Suprapubic skin (tissue), 4 donors: ENCODE data around the gene ANAPC7.

Experiments used
- EP300 ChIP-seq: sonication (generic); formaldehyde crosslinking; IDR thresholded peaks from one replicate; pipeline ENCODE4 v1.6.1; 2017; ENCODE audit warnings: antibody characterized with exemption
- POLR2A ChIP-seq, 2 donors: fragments of 450-650 bp; IDR thresholded peaks; one replicate each; pipeline ENCODE4 v1.6.1; 2017; ENCODE audit warnings: antibody characterized with exemption in 2 of 2, mild to moderate bottlenecking in 2 of 2, moderate library complexity in 2 of 2
- POLR2AphosphoS5 ChIP-seq, 3 donors: sonication (generic); formaldehyde crosslinking; IDR thresholded peaks; one replicate each; pipeline ENCODE4 v1.6.1; 2017; ENCODE audit warnings: antibody characterized with exemption in 3 of 3
- TF ChIP-seq, protein P1 (sequence below), 2 donors: fragments of 200-600 bp in 1 of 2; fragments of 450-650 bp in 1 of 2; sonication (generic) in 1 of 2; IDR thresholded peaks; one replicate each; pipeline ENCODE4 v1.5.1; 2016 to 2019; ENCODE audit warnings: antibody characterized with exemption in 2 of 2, mild to moderate bottlenecking in 1 of 2, moderate library complexity in 1 of 2

DNA sequence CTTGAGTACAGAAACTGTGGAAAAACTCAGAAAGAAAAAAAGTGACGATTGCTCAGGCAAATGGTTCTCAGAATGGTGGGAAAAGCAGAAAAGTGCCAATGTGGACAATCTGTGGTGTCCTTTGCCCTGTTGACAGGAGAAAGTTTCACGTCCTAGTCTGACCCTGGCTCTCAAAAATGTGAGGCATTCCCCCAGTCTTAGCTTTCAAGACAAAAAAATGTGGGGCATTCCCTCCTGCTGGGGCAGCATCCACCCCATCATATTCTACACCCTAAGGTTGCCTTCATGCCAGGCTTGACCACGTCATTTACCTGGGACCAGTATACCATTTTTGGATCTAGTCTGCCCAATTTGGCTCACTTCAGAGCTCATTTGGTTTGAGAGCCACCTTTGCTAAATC, 20.7 kb upstream of the ANAPC7 start:
- TF ChIP-seq POLR2AphosphoS5 (IDR thresholded peaks at IDR 0.05) (no peak), POLR2A (IDR thresholded peaks at IDR 0.05) (no peak), EP300 (no peak)
- TF ChIP-seq, protein P1, sequence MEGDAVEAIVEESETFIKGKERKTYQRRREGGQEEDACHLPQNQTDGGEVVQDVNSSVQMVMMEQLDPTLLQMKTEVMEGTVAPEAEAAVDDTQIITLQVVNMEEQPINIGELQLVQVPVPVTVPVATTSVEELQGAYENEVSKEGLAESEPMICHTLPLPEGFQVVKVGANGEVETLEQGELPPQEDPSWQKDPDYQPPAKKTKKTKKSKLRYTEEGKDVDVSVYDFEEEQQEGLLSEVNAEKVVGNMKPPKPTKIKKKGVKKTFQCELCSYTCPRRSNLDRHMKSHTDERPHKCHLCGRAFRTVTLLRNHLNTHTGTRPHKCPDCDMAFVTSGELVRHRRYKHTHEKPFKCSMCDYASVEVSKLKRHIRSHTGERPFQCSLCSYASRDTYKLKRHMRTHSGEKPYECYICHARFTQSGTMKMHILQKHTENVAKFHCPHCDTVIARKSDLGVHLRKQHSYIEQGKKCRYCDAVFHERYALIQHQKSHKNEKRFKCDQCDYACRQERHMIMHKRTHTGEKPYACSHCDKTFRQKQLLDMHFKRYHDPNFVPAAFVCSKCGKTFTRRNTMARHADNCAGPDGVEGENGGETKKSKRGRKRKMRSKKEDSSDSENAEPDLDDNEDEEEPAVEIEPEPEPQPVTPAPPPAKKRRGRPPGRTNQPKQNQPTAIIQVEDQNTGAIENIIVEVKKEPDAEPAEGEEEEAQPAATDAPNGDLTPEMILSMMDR (IDR thresholded peaks at IDR 0.05) = no peak
